WTC11 (cell line): ENCODE measurements around the gene PTPRK. TPM values are rescaled to one million over a fixed set of nuclear protein-coding genes. Genes with fewer than 3 reads are reported as not detected.

Experiments used
- ATAC-seq: fragments of 200-7000 bp; cut with Tn5 transposase; 2 replicates; pipeline ENCODE4 v1.10.0; 2021; ENCODE audit warnings: mild to moderate bottlenecking, moderate library complexity
- CTCF ChIA-PET: fragments of 300-600 bp; sonication (Branson Sonifier 250); formaldehyde crosslinking; loops from one replicate; lab custom pipeline; 2021; ENCODE audit warnings: antibody characterized with exemption; lab: Charles Lee
- POLR2A ChIA-PET: fragments of 350-600 bp; sonication (Branson Sonifier 250); formaldehyde crosslinking; loops from one replicate; lab custom pipeline; 2021; ENCODE audit warnings: antibody characterized with exemption; lab: Charles Lee
- DNase-seq: peaks from one replicate; pipeline ENCODE4 v3.0.0; 2021; ENCODE audit warnings: low spot score
- H3K27ac Mint-ChIP-seq: 2 replicates; pipeline ENCODE4 v1.8.0; 2021; ENCODE audit warnings: mixed read lengths
- H3K27me3 Mint-ChIP-seq: 2 replicates; pipeline ENCODE4 v1.8.0; 2021; ENCODE audit warnings: low read depth, mild to moderate bottlenecking, moderate library complexity, mixed read lengths
- H3K36me3 Mint-ChIP-seq: 2 replicates; pipeline ENCODE4 v1.8.0; 2021; ENCODE audit warnings: mixed read lengths
- H3K4me1 Mint-ChIP-seq: 2 replicates; pipeline ENCODE4 v1.8.0; 2022; ENCODE audit warnings: mixed read lengths
- H3K4me3 Mint-ChIP-seq: 2 replicates; pipeline ENCODE4 v1.8.0; 2021; ENCODE audit warnings: mild to moderate bottlenecking, moderate library complexity, mixed read lengths
- H3K9me3 Mint-ChIP-seq: 2 replicates; pipeline ENCODE4 v1.8.0; 2021; ENCODE audit warnings: mixed read lengths
- AR ChIP-seq: fragments of 250-450 bp; sonication (Bioruptor Pico); IDR thresholded peaks from 2 replicates; pipeline ENCODE4 v1.9.0; 2021; ENCODE audit warnings: mild to moderate bottlenecking
- ARID4B ChIP-seq: sonication (generic); formaldehyde crosslinking; IDR thresholded peaks from 2 replicates; pipeline ENCODE4 v1.8.0; 2023; ENCODE audit warnings: missing genetic modification reagents, mild to moderate bottlenecking, borderline replicate concordance
- ATF1 ChIP-seq: sonication (generic); formaldehyde crosslinking; IDR thresholded peaks from 2 replicates; pipeline ENCODE4 v1.8.1; 2023; ENCODE audit warnings: mild to moderate bottlenecking, moderate library complexity, missing genetic modification reagents
- ATF6 ChIP-seq: sonication (generic); formaldehyde crosslinking; IDR thresholded peaks from 2 replicates; pipeline ENCODE4 v1.8.1; 2023; ENCODE audit warnings: mild to moderate bottlenecking, missing genetic modification reagents
- CTCF ChIP-seq: fragments of 200-600 bp; IDR thresholded peaks from 2 replicates; pipeline ENCODE4 v1.8.0; 2022; ENCODE audit warnings: antibody characterized with exemption
- FOXJ3 ChIP-seq: sonication (generic); formaldehyde crosslinking; IDR thresholded peaks from 2 replicates; pipeline ENCODE4 v1.9.0; 2021; ENCODE audit warnings: missing genetic modification reagents, mild to moderate bottlenecking, borderline replicate concordance
- GTF2I ChIP-seq: fragments of 250-450 bp; sonication (Bioruptor Pico); conservative IDR thresholded peaks from 2 replicates; pipeline ENCODE4 v1.4.0; 2021; ENCODE audit warnings: mild to moderate bottlenecking
- IRF2 ChIP-seq: sonication (generic); formaldehyde crosslinking; IDR thresholded peaks from 2 replicates; pipeline ENCODE4 v1.8.0; 2022; ENCODE audit warnings: low read depth, missing genetic modification reagents, borderline replicate concordance
- MXD4 ChIP-seq: fragments of 250-450 bp; sonication (Bioruptor Pico); IDR thresholded peaks from 2 replicates; pipeline ENCODE4 v1.8.0; 2021; ENCODE audit warnings: mild to moderate bottlenecking, moderate library complexity, borderline replicate concordance
- OVOL2 ChIP-seq: fragments of 250-450 bp; sonication (Bioruptor Pico); IDR thresholded peaks from 2 replicates; pipeline ENCODE4 v1.9.0; 2021; ENCODE audit warnings: mild to moderate bottlenecking, borderline replicate concordance
- SMAD3 ChIP-seq: sonication (generic); formaldehyde crosslinking; IDR thresholded peaks from 2 replicates; pipeline ENCODE4 v1.8.0; 2022; ENCODE audit warnings: missing genetic modification reagents, mild to moderate bottlenecking, borderline replicate concordance
- TEAD4 ChIP-seq: sonication (generic); formaldehyde crosslinking; IDR thresholded peaks from 2 replicates; pipeline ENCODE4 v1.8.0; 2022; ENCODE audit warnings: mild to moderate bottlenecking, missing genetic modification reagents
- ZBTB21 ChIP-seq: sonication (generic); formaldehyde crosslinking; IDR thresholded peaks from 2 replicates; pipeline ENCODE4 v1.8.1; 2023; ENCODE audit warnings: mild to moderate bottlenecking, missing genetic modification reagents, borderline replicate concordance
- ZNF281 ChIP-seq: sonication (generic); formaldehyde crosslinking; IDR thresholded peaks from 2 replicates; pipeline ENCODE4 v1.8.0; 2023; ENCODE audit warnings: mild to moderate bottlenecking, missing genetic modification reagents
- total RNA-seq: library from RNA; stranded (reverse); gene quantifications from 3 replicates; pipeline ENCODE4 v1.2.3, GENCODE V29; 2021

Gene PTPRK
- total RNA-seq, 1 experiment from 2014 or later = 44.8 TPM

GRCh38 chr6:128371136-128371535 lies 149.3 kb downstream of the PTPRK start:
- DNase-seq = no peak
- ATAC-seq = no peak
- CTCF ChIA-PET = interaction anchor here (0.9 kb wide), 1 partner anchor 145 kb away, joined by 3 read pairs; no protein-coding TSS in a partner anchor
- no peaks in the 10 kb centered on the region for H3K27me3 Mint-ChIP-seq
- POLR2A ChIA-PET = no interaction called here
- H3K36me3 Mint-ChIP-seq = peaks cover 20% of the 10 kb centered on the region
- H3K9me3 Mint-ChIP-seq = peaks cover 22% of the 10 kb centered on the region
- H3K27ac Mint-ChIP-seq = no peak overlapping the region
- TF ChIP-seq MXD4 (CRISPR knock-in tag) = no peak
- TF ChIP-seq TEAD4 (CRISPR knock-in tag) = no peak
- TF ChIP-seq AR (CRISPR knock-in tag) = no peak
- no peak for TF ChIP-seq GTF2I (CRISPR knock-in tag)
- no peak for TF ChIP-seq FOXJ3 (CRISPR knock-in tag)
- TF ChIP-seq IRF2 (CRISPR knock-in tag) = no peak
- no peak for TF ChIP-seq CTCF
- no peak for TF ChIP-seq ATF1
- no peak for TF ChIP-seq OVOL2 (CRISPR knock-in tag)
- no peak for TF ChIP-seq ZNF281
- no peak for TF ChIP-seq ARID4B (CRISPR knock-in tag)
- no peak for TF ChIP-seq ZBTB21 (CRISPR knock-in tag)
- TF ChIP-seq ATF6 (CRISPR knock-in tag) = no peak
- TF ChIP-seq SMAD3 (CRISPR knock-in tag) = no peak
- H3K4me1 Mint-ChIP-seq = peaks cover 10% of the 10 kb centered on the region
- no peak overlapping the region for H3K4me3 Mint-ChIP-seq
